HFF-Myc (cell line): ENCODE data around the gene PEX12.

ENCODE experiments used
- DNase-seq: peaks from one replicate; pipeline ENCODE4 v3.0.0-alpha.2; 2011; ENCODE audit warnings: low read depth; ENCODE audit errors: extremely low read depth
- H3K4me3 ChIP-seq: replicated peaks from 2 replicates; pipeline ENCODE4 v1.5.1; 2011; ENCODE audit warnings: low read depth, mild to moderate bottlenecking, control low read depth, low read length
- CTCF ChIP-seq: IDR thresholded peaks from 2 replicates; pipeline ENCODE4 v1.5.1; 2012; ENCODE audit warnings: mild to moderate bottlenecking, low read depth, low read length, control low read depth; ENCODE audit errors: missing control alignments

Gene PEX12

DNA sequence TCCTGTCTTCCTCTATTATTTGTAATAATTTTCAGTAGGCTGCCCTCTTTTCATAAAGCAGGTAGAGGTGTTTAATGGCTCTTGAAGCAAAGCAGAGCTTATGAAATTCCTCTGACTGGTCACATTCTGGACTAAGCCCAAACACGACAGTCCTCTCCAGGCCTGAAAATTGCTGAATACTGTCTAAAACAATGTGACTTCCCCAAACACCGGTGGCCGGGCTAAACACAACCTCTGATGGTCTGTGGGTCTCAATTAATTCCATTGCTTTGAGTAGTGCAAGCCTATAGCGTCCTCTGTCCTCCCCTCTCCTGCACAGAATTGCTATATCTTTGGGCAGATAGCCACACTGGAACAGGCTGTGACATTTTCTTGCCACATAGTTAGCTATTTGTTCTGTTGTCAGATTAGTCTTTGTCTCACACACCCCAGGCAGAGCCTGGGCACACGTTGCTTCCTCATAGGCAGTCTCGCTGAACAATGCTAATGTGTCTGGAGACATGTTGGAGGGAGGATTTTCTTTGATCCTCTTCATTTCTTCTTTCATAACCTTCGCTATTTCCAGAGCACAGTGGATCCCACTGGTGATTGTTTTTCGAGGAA is 30.1 kb downstream of the PEX12 start:
- TF ChIP-seq CTCF: no peak
- no peak for DNase-seq
- no peak overlapping the region for H3K4me3 ChIP-seq

DNA sequence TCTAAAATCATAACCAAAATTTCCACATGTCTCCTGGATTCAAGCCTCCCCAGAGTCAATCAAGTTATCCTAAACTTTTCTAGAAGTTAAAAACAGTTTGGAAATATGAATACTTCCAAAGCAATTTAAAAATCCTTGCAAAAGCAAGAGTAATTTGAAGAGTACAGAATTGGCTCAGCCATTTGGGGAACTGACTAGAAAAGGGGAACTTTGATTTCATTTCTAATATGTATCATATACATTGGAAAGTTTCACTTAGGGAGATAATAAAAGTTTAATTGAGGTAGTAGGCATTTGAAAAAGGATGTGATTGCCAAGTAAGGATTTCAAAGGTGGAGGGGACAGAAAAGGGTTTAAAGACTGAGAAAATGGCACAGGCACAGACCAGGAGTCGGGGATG is 31.9 kb downstream of the PEX12 start:
- no peak for TF ChIP-seq CTCF
- H3K4me3 ChIP-seq: no peak overlapping the region
- no peak for DNase-seq

DNA sequence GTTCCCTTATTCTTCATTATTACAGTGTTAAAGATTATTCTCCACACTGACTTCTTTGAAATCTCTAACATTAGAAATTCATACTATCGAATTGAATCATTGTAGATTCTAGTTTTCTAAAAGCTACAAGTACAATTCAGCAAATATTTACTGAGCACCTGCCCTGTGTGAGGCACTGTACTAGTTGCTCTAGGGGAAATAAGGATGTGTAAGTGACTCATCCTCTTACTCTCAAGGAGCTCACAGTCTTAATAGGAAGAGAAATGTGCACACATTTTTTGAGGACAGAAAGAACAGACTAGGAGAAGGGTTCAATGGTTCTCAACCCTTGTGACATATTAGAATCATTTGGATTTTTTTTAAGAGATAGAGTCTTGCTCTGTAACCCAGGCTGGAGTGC is 33.2 kb downstream of the PEX12 start:
- H3K4me3 ChIP-seq: no peak overlapping the region
- DNase-seq: no peak
- no peak for TF ChIP-seq CTCF

DNA sequence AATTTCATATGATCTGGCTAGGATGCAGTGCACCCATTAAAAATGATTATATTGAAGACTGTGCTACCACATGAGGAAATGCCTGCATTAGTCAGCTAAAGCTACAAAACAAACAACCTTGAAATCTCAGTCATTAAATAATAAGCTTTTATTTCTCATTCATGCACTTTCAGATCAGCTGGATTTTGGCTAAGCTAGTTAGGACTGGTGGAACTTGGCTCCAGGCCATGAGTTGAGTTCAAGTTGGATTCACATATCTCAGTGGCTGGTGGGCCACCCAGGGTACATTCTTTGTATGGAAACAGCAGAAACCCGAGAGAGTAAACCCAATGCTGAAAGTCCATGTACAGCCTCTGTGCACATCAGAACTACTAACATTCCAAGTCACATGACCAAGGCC is 34.5 kb downstream of the PEX12 start:
- no peak for TF ChIP-seq CTCF
- no peak overlapping the region for H3K4me3 ChIP-seq
- DNase-seq: no peak

- no peak for DNase-seq
- H3K4me3 ChIP-seq: no peak overlapping the region
These were observed 35.4 kb downstream of the PEX12 start for GRCh38 chr17:35542990-35543389.

DNA sequence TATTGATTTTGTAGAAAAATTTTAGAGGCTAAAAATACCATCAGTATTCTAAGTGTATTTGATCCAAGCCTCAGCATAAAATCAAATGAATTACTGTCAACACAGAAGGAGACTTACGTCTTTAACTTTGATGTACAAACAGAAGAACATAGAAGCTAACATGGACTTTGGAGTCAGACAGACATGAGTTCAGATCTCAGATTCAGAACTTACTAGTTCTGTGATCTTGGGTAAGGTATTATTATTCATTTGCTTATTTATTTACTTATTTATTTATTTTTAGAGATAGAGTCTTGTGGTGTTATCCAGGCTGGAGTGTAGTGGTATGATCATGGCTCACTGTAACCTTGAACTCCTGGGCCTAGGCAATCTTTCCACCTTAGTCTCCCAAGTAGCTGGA is 36.9 kb downstream of the PEX12 start:
- TF ChIP-seq CTCF: no peak
- DNase-seq: no peak
- H3K4me3 ChIP-seq: no peak overlapping the region

More at GRCh38 chr17:35542990-35543389, 35.4 kb downstream of the PEX12 start:
- no peak for TF ChIP-seq CTCF
